ENCODE measurements around the gene ANKS4B. TPM values are rescaled to one million over a fixed set of nuclear protein-coding genes. Genes with fewer than 3 reads are reported as not detected.

Gene ANKS4B
- polyA plus RNA-seq: not detected in 3 replicates
- polyA plus RNA-seq (2011; ENCODE audit: low read depth): not detected
- not detected in 2 replicates for polyA plus RNA-seq (2011; cell fraction: cytosol; rRNA removed)
- polyA plus RNA-seq (2011; cell fraction: nucleus; rRNA removed): not detected in 2 replicates
- 0.21 TPM in 1 of 2 replicates, not detected in the other for polyA plus RNA-seq (2012; ENCODE audit: low replicate concordance)
- polyA minus RNA-seq: not detected in 3 replicates
- not detected for polyA minus RNA-seq (2011; cell fraction: cytosol; rRNA and poly(A)+ RNA removed)
- polyA minus RNA-seq (2011; cell fraction: nucleus; rRNA and poly(A)+ RNA removed): not detected in 2 replicates

- Histone ChIP-seq H3K4me2 (ENCODE audit: control insufficient read depth, extremely low read depth, insufficient read depth, low read depth, low read length) (no peak within 1 kb of the TSS), H2AFZ (ENCODE audit: control insufficient read depth, low read length) (no peak within 1 kb of the TSS), H3K4me3 (ENCODE audit: control insufficient read depth in 2 of 3, extremely low read depth in 1 of 3, insufficient read depth in 2 of 3, low read depth in 1 of 3, low read length in 3 of 3) (no peak within 1 kb of the TSS), H3K36me3 (ENCODE audit: control insufficient read depth in 2 of 2, extremely low read depth in 1 of 2, insufficient read depth in 2 of 2, low read length in 2 of 2) (no peaks in the 10 kb centered on the region), H3K9me1 (ENCODE audit: control insufficient read depth, extremely low read depth, insufficient read depth, low read length) (no peaks in the 10 kb centered on the region), H3K9me3 (ENCODE audit: control insufficient read depth, low read depth, low read length) (no peaks in the 10 kb centered on the region), H3K27ac (ENCODE audit: control insufficient read depth, insufficient read depth, low read length) (no peak within 1 kb of the TSS), H3K27me3 (ENCODE audit: control insufficient read depth, extremely low read depth, insufficient read depth, low read length) (no peaks in the 10 kb centered on the region), H4K20me1 (ENCODE audit: control insufficient read depth, extremely low read depth, insufficient read depth, low read length) (no peaks in the 10 kb centered on the region), H3K79me2 (ENCODE audit: control insufficient read depth, insufficient read depth, low read length) (no peaks in the 10 kb centered on the region), H3K4me1 (ENCODE audit: control insufficient read depth, extremely low read depth, insufficient read depth, low read length) (no peaks in the 10 kb centered on the region), H3K9ac (ENCODE audit: control insufficient read depth, extremely low read depth, insufficient read depth, low read length) (no peak within 1 kb of the TSS)
- no peak for FAIRE-seq
- dilution Hi-C loops (cut with MboI; ENCODE audit: extremely low pct_ligation_motif_present, low sequenced_read_pairs): no loop called here
- DNase-seq (ENCODE audit: low read depth, low spot score): no peak
- TF ChIP-seq EZH2 (IDR thresholded peaks at IDR 0.05; ENCODE audit: low read length) (no peak), CTCF (optimal IDR thresholded peaks at IDR 0.05 in 1 of 3, IDR thresholded peaks at IDR 0.05 in 1 of 3, conservative IDR thresholded peaks at IDR 0.05 in 1 of 3; ENCODE audit: extremely low read depth in 1 of 3, insufficient read depth in 2 of 3, low read length in 3 of 3) (no peak)
Measured at GRCh38 chr16:21233521-21234150, at the start of gene ANKS4B. Gene ANKS4B (plus strand): TSS chr16:21233699. CDS start chr16:21233738, 39 bp downstream.

GRCh38 chr16:21183995-21184394, 49.5 kb upstream of the ANKS4B start:
- Histone ChIP-seq H3K27me3 (ENCODE audit: control insufficient read depth, extremely low read depth, insufficient read depth, low read length) (no peaks in the 10 kb centered on the region), H4K20me1 (ENCODE audit: control insufficient read depth, extremely low read depth, insufficient read depth, low read length) (no peaks in the 10 kb centered on the region), H3K9me3 (ENCODE audit: control insufficient read depth, low read depth, low read length) (no peaks in the 10 kb centered on the region), H3K27ac (ENCODE audit: control insufficient read depth, insufficient read depth, low read length) (no peak overlapping the region), H3K4me1 (ENCODE audit: control insufficient read depth, extremely low read depth, insufficient read depth, low read length) (peaks cover 10% of the 10 kb centered on the region), H2AFZ (ENCODE audit: control insufficient read depth, low read length) (no peak overlapping the region), H3K4me2 (ENCODE audit: control insufficient read depth, extremely low read depth, insufficient read depth, low read depth, low read length) (no peak overlapping the region), H3K4me3 (ENCODE audit: control insufficient read depth in 2 of 3, extremely low read depth in 1 of 3, insufficient read depth in 2 of 3, low read depth in 1 of 3, low read length in 3 of 3) (no peak overlapping the region), H3K36me3 (ENCODE audit: control insufficient read depth in 2 of 2, extremely low read depth in 1 of 2, insufficient read depth in 2 of 2, low read length in 2 of 2) (peaks cover 21 to 22% of the 10 kb centered on the region in 2 experiments), H3K9me1 (ENCODE audit: control insufficient read depth, extremely low read depth, insufficient read depth, low read length) (no peaks in the 10 kb centered on the region), H3K79me2 (ENCODE audit: control insufficient read depth, insufficient read depth, low read length) (no peaks in the 10 kb centered on the region), H3K9ac (ENCODE audit: control insufficient read depth, extremely low read depth, insufficient read depth, low read length) (no peak overlapping the region)
- no peak for FAIRE-seq
- TF ChIP-seq EZH2 (IDR thresholded peaks at IDR 0.05; ENCODE audit: low read length): no peak
- TF ChIP-seq CTCF (optimal IDR thresholded peaks at IDR 0.05 in 1 of 3, IDR thresholded peaks at IDR 0.05 in 1 of 3, conservative IDR thresholded peaks at IDR 0.05 in 1 of 3; ENCODE audit: extremely low read depth in 1 of 3, insufficient read depth in 2 of 3, low read length in 3 of 3): no peak
- DNase-seq (ENCODE audit: low read depth, low spot score): no peak
- dilution Hi-C loops (cut with MboI; ENCODE audit: extremely low pct_ligation_motif_present, low sequenced_read_pairs): no loop called here

Measured in keratinocyte (primary cell).